Esophagus squamous epithelium (tissue), 4 donors: Measurements from ENCODE around the gene DDX19B.

ENCODE experiments used
- CTCF ChIP-seq, 6 experiments: fragments of 450-650 bp in 4 of 6; fragments of 200-600 bp in 2 of 6; sonication (generic) in 2 of 6; IDR thresholded peaks; one replicate each; pipeline ENCODE4 v1.5.1; 2016 to 2019; ENCODE audit warnings: antibody characterized with exemption in 6 of 6, mild to moderate bottlenecking in 4 of 6, moderate library complexity in 4 of 6
- POLR2A ChIP-seq, 4 donors: fragments of 450-650 bp; IDR thresholded peaks; one replicate each; pipeline ENCODE4 v1.6.1; 2017; ENCODE audit warnings: antibody characterized with exemption in 4 of 4, mild to moderate bottlenecking in 4 of 4, moderate library complexity in 3 of 4

GRCh38 chr16:70276392-70276791 is 22.6 kb upstream of the DDX19B start:
- TF ChIP-seq CTCF (IDR thresholded peaks at IDR 0.05): no peak
- TF ChIP-seq POLR2A (IDR thresholded peaks at IDR 0.05): no peak
